Measurements from ENCODE around the gene CC2D1A. TPM values are rescaled to one million over a fixed set of nuclear protein-coding genes. Genes with fewer than 3 reads are reported as not detected.

The CC2D1A gene
- total and polyA plus RNA-seq, 4 donors = 7.4 to 12.0 (median 9.9) TPM

DNA sequence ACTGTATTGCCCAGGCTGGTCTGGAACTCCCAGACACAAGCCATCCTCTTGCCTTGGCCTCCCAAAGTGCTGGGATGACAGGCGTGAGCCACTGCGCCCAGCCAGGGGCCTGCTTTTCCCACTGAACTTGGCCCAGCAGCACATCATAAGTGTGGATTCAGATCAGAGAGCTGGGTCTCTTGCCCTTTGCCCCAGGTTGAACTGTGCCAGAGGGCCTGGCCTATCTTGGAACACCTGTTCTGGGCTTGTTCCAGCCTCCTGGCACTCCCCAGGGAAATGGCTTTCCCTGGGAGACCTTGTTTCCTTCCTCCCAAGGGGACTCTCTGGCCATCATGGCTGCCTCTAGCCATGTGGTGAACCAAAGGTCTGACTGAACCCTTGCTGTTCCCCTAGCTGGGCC is 3.4 kb downstream of the CC2D1A start:
- Histone ChIP-seq H3K4me1 (ENCODE audit: control insufficient read depth in 4 of 4, insufficient read depth in 4 of 4, low read length in 3 of 4) (peaks cover 6 to 36% (median 30%) of the 10 kb centered on the region in 4 donors), H3K27me3 (ENCODE audit: control insufficient read depth in 4 of 4, insufficient read depth in 4 of 4, low read length in 3 of 4) (no peaks in the 10 kb centered on the region), H3K9ac (ENCODE audit: low read depth in 1 of 2, low read length in 2 of 2) (no peak overlapping the region), H3K4me3 (ENCODE audit: low read depth in 1 of 3, low read length in 3 of 3) (no peak overlapping the region), H3K9me3 (ENCODE audit: control insufficient read depth in 4 of 4, low read length in 3 of 4) (no peaks in the 10 kb centered on the region), H3K36me3 (ENCODE audit: control insufficient read depth in 4 of 4, insufficient read depth in 3 of 4, low read depth in 1 of 4, low read length in 3 of 4) (peaks cover 0 to 13% (median 2%) of the 10 kb centered on the region in 4 donors), H3K27ac (ENCODE audit: low read depth in 1 of 2, low read length in 2 of 2) (peak overlapping the region; percentile 35 to 49)
- DNase-seq (ENCODE audit: low spot score) = no peak
- TF ChIP-seq NR2F2 (IDR thresholded peaks at IDR 0.05) = no peak
- TF ChIP-seq, protein P1, sequence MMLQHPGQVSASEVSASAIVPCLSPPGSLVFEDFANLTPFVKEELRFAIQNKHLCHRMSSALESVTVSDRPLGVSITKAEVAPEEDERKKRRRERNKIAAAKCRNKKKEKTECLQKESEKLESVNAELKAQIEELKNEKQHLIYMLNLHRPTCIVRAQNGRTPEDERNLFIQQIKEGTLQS (IDR thresholded peaks at IDR 0.05) = no peak
- TF ChIP-seq, protein P2, sequence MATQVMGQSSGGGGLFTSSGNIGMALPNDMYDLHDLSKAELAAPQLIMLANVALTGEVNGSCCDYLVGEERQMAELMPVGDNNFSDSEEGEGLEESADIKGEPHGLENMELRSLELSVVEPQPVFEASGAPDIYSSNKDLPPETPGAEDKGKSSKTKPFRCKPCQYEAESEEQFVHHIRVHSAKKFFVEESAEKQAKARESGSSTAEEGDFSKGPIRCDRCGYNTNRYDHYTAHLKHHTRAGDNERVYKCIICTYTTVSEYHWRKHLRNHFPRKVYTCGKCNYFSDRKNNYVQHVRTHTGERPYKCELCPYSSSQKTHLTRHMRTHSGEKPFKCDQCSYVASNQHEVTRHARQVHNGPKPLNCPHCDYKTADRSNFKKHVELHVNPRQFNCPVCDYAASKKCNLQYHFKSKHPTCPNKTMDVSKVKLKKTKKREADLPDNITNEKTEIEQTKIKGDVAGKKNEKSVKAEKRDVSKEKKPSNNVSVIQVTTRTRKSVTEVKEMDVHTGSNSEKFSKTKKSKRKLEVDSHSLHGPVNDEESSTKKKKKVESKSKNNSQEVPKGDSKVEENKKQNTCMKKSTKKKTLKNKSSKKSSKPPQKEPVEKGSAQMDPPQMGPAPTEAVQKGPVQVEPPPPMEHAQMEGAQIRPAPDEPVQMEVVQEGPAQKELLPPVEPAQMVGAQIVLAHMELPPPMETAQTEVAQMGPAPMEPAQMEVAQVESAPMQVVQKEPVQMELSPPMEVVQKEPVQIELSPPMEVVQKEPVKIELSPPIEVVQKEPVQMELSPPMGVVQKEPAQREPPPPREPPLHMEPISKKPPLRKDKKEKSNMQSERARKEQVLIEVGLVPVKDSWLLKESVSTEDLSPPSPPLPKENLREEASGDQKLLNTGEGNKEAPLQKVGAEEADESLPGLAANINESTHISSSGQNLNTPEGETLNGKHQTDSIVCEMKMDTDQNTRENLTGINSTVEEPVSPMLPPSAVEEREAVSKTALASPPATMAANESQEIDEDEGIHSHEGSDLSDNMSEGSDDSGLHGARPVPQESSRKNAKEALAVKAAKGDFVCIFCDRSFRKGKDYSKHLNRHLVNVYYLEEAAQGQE (IDR thresholded peaks at IDR 0.05) = peak; percentile 24
- TF ChIP-seq EGR1 (IDR thresholded peaks at IDR 0.05; ENCODE audit: low read depth in 2 of 2) = no peak
- peak; percentile 76 to 77 for TF ChIP-seq HNF4A (conservative IDR thresholded peaks at IDR 0.05)
- no peak for TF ChIP-seq FOXA1 (IDR thresholded peaks at IDR 0.05)
- TF ChIP-seq RXRA (IDR thresholded peaks at IDR 0.05) = peak; percentile 76 to 81
- TF ChIP-seq SP1 (IDR thresholded peaks at IDR 0.05) = peak; percentile 79
- TF ChIP-seq JUND (IDR thresholded peaks at IDR 0.05) = no peak
- TF ChIP-seq, protein P3, sequence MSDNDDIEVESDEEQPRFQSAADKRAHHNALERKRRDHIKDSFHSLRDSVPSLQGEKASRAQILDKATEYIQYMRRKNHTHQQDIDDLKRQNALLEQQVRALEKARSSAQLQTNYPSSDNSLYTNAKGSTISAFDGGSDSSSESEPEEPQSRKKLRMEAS (IDR thresholded peaks at IDR 0.05) = no peak
- peak; percentile 31 for TF ChIP-seq HNF4G (IDR thresholded peaks at IDR 0.05)
- no peak for TF ChIP-seq GABPA (IDR thresholded peaks at IDR 0.05 in 1 of 2, conservative IDR thresholded peaks at IDR 0.05 in 1 of 2)
- TF ChIP-seq, protein P4, sequence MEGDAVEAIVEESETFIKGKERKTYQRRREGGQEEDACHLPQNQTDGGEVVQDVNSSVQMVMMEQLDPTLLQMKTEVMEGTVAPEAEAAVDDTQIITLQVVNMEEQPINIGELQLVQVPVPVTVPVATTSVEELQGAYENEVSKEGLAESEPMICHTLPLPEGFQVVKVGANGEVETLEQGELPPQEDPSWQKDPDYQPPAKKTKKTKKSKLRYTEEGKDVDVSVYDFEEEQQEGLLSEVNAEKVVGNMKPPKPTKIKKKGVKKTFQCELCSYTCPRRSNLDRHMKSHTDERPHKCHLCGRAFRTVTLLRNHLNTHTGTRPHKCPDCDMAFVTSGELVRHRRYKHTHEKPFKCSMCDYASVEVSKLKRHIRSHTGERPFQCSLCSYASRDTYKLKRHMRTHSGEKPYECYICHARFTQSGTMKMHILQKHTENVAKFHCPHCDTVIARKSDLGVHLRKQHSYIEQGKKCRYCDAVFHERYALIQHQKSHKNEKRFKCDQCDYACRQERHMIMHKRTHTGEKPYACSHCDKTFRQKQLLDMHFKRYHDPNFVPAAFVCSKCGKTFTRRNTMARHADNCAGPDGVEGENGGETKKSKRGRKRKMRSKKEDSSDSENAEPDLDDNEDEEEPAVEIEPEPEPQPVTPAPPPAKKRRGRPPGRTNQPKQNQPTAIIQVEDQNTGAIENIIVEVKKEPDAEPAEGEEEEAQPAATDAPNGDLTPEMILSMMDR (IDR thresholded peaks at IDR 0.05; ENCODE audit: low read depth, low read length, missing input control) = no peak
- peak; percentile 23 for TF ChIP-seq YY1 (IDR thresholded peaks at IDR 0.05)
- no peak for TF ChIP-seq TAF1 (conservative IDR thresholded peaks at IDR 0.05)
- TF ChIP-seq RAD21 (IDR thresholded peaks at IDR 0.05) = no peak
- TF ChIP-seq FOXA2 (IDR thresholded peaks at IDR 0.05) = no peak
- TF ChIP-seq, protein P5, sequence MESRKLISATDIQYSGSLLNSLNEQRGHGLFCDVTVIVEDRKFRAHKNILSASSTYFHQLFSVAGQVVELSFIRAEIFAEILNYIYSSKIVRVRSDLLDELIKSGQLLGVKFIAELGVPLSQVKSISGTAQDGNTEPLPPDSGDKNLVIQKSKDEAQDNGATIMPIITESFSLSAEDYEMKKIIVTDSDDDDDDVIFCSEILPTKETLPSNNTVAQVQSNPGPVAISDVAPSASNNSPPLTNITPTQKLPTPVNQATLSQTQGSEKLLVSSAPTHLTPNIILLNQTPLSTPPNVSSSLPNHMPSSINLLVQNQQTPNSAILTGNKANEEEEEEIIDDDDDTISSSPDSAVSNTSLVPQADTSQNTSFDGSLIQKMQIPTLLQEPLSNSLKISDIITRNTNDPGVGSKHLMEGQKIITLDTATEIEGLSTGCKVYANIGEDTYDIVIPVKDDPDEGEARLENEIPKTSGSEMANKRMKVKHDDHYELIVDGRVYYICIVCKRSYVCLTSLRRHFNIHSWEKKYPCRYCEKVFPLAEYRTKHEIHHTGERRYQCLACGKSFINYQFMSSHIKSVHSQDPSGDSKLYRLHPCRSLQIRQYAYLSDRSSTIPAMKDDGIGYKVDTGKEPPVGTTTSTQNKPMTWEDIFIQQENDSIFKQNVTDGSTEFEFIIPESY (IDR thresholded peaks at IDR 0.05) = no peak
- 39% methylated on average over 2 of the region's 2 CpGs for WGBS

All from liver (tissue), 9 donors.